Brain microvascular endothelial cell (primary cell): ENCODE measurements around the gene FUT2.

Experiments used
- DNase-seq: peaks from one replicate; pipeline ENCODE4 v3.0.0-alpha.2; 2020
- H3K27ac ChIP-seq: fragments of 250-450 bp; sonication (Bioruptor Pico); 2 replicates; pipeline ENCODE4 v1.5.1; 2020; ENCODE audit warnings: mild to moderate bottlenecking, moderate library complexity
- H3K27me3 ChIP-seq: fragments of 250-450 bp; sonication (Bioruptor Pico); replicated peaks from 2 replicates; pipeline ENCODE4 v1.5.1; 2020; ENCODE audit warnings: mild to moderate bottlenecking
- H3K36me3 ChIP-seq: fragments of 250-450 bp; sonication (Bioruptor Pico); replicated peaks from 2 replicates; pipeline ENCODE4 v1.5.1; 2020; ENCODE audit warnings: mild to moderate bottlenecking
- H3K4me3 ChIP-seq: 2 replicates; pipeline ENCODE4 v1.5.1; 2011; ENCODE audit warnings: low read depth, mild to moderate bottlenecking, control low read depth, low read length, moderate library complexity
- CTCF ChIP-seq: IDR thresholded peaks from 2 replicates; pipeline ENCODE4 v1.5.1; 2011; ENCODE audit warnings: low read depth, mild to moderate bottlenecking, moderate library complexity, low read length, control low read depth, inconsistent platforms; ENCODE audit errors: missing control alignments
- in situ Hi-C: cut with HindIII; loops from 2 replicates; pipeline ENCODE4 v1.10.0; 2017; ENCODE audit warnings: low sequenced_read_pairs, low pct_ligation_motif_present

Gene FUT2

GRCh38 chr19:48660852-48661710 is 34.7 kb upstream of the FUT2 start:
- H3K27ac ChIP-seq = no peak overlapping the region

DNA sequence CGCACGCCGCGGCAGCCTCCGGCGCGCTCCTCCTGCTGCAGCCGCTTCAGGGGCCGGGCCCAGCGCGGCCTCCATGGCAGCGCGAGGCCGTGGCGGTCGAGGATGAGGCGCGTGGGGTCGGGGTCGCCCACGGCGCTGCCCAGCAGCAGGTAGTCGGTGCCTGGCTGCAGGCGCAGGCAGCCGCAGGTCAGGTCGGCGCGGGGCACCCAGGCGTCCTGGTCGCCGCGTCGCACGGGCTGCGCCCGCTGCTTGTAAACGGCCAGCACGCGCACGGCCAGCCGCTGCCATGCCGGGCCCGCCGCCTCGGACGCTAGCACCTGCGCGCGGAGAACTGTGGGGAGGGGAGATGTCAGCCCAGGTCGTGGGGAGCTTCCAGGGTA is 34.1 kb upstream of the FUT2 start:
- H3K4me3 ChIP-seq = no peak overlapping the region
- H3K36me3 ChIP-seq = no peaks in the 10 kb centered on the region
- TF ChIP-seq CTCF = no peak
- no peak for DNase-seq
- H3K27ac ChIP-seq = no peak overlapping the region
- no peaks in the 10 kb centered on the region for H3K27me3 ChIP-seq
- in situ Hi-C loops = no loop called here

More at GRCh38 chr19:48660852-48661710, 34.7 kb upstream of the FUT2 start:
- H3K4me3 ChIP-seq = no peak overlapping the region
- TF ChIP-seq CTCF = no peak
- H3K36me3 ChIP-seq = no peaks in the 10 kb centered on the region
- H3K27me3 ChIP-seq = no peaks in the 10 kb centered on the region
- peak; percentile 88 for DNase-seq
- in situ Hi-C loops = no loop called here

GRCh38 chr19:48663667-48664066 is 32.1 kb upstream of the FUT2 start:
- no peak for TF ChIP-seq CTCF
- Histone ChIP-seq H3K27me3 (no peaks in the 10 kb centered on the region), H3K36me3 (no peaks in the 10 kb centered on the region), H3K4me3 (no peak overlapping the region), H3K27ac (no peak overlapping the region)
- DNase-seq = no peak
- in situ Hi-C loops = no loop called here

GRCh38 chr19:48664476-48664875 is 31.3 kb upstream of the FUT2 start:
- H3K4me3 ChIP-seq = no peak overlapping the region

DNA sequence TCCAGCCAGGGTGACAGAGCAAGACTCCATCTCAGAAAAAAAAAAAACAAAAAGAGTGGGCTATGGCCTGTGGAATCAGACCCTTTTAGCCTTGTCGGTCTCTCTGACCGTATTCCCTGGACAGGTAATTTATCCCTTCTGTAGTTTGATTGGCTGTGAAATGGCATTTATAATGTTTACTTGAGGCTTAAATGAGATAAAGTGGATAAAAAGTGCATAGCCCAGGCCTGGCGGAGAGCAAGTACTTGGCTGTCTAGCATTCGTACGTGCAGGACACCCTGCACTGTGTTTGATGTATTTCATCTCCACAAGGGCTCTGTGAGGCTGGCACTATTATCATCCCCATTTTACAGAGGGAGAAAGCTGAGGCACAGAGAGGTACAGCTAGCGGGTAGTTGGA is 30.0 kb upstream of the FUT2 start:
- TF ChIP-seq CTCF = no peak
- in situ Hi-C loops = no loop called here
- H3K27me3 ChIP-seq = no peaks in the 10 kb centered on the region

More at GRCh38 chr19:48664476-48664875, 31.3 kb upstream of the FUT2 start:
- no peak for TF ChIP-seq CTCF
- no peak for DNase-seq
- Histone ChIP-seq H3K36me3 (no peaks in the 10 kb centered on the region), H3K27me3 (no peaks in the 10 kb centered on the region), H3K27ac (no peak overlapping the region)
- in situ Hi-C loops = no loop called here

GRCh38 chr19:48668332-48668731 is 27.4 kb upstream of the FUT2 start:
- Histone ChIP-seq H3K4me3 (no peak overlapping the region), H3K27ac (no peak overlapping the region), H3K36me3 (no peaks in the 10 kb centered on the region), H3K27me3 (no peaks in the 10 kb centered on the region)
- no peak for DNase-seq
- in situ Hi-C loops = no loop called here
- no peak for TF ChIP-seq CTCF

More for the DNA sequence above, 30.0 kb upstream of the FUT2 start:
- H3K4me3 ChIP-seq = no peak overlapping the region
- DNase-seq = no peak
- no peak overlapping the region for H3K27ac ChIP-seq
- H3K36me3 ChIP-seq = no peaks in the 10 kb centered on the region
